ENCODE measurements around the gene TMEM131. TPM values are rescaled to one million over a fixed set of nuclear protein-coding genes. Genes with fewer than 3 reads are reported as not detected.

TMEM131 gene
- total RNA-seq, 1 donor from 2014 or later: 35.3 TPM

GRCh38 chr2:97774425-97774824 lies 221.3 kb downstream of the TMEM131 start:
- Mint-ChIP-seq H3K9me3 (ENCODE audit: unreplicated experiment) (no peaks in the 10 kb centered on the region), H3K36me3 (ENCODE audit: low read depth, unreplicated experiment) (peaks cover 16% of the 10 kb centered on the region), H3K27me3 (ENCODE audit: low read depth, unreplicated experiment) (no peaks in the 10 kb centered on the region), H3K4me1 (ENCODE audit: low read depth, unreplicated experiment) (no peaks in the 10 kb centered on the region), H3K27ac (ENCODE audit: unreplicated experiment) (no peak overlapping the region), H3K4me3 (ENCODE audit: unreplicated experiment) (no peak overlapping the region)
- Histone ChIP-seq H4K20me1 (ENCODE audit: insufficient read depth, low read length) (peaks cover 5% of the 10 kb centered on the region), H3K27ac (ENCODE audit: low read depth, low read length) (no peak overlapping the region), H3K9me3 (ENCODE audit: insufficient read depth, low read depth, low read length) (no peaks in the 10 kb centered on the region), H3K9ac (ENCODE audit: low read length) (no peak overlapping the region), H3K79me2 (ENCODE audit: insufficient read depth, low read length) (no peaks in the 10 kb centered on the region), H3K4me2 (ENCODE audit: low read length) (no peak overlapping the region), H3K36me3 (ENCODE audit: insufficient read depth, low read length) (peaks cover 5% of the 10 kb centered on the region), H3K27me3 (ENCODE audit: insufficient read depth, low read length) (no peaks in the 10 kb centered on the region), H3K4me3 (ENCODE audit: insufficient read depth, low read depth, low read length) (no peak overlapping the region), H2AFZ (ENCODE audit: low read depth, low read length) (no peak overlapping the region), H3K4me1 (ENCODE audit: insufficient read depth, low read length) (no peaks in the 10 kb centered on the region)
- DNase-seq (ENCODE audit: low read depth): no peak
- no peak for TF ChIP-seq EZH2 (IDR thresholded peaks at IDR 0.05; ENCODE audit: insufficient read depth, low read length)
- peak; percentile 50 for TF ChIP-seq CTCF (IDR thresholded peaks at IDR 0.05; ENCODE audit: insufficient read depth, low read depth, low read length)
- no peak for FAIRE-seq

- H3K79me2 ChIP-seq (ENCODE audit: insufficient read depth, low read length): no peaks in the 10 kb centered on the region
- H3K4me3 ChIP-seq (ENCODE audit: insufficient read depth, low read depth, low read length): no peak overlapping the region
- Mint-ChIP-seq H3K9me3 (ENCODE audit: unreplicated experiment) (no peaks in the 10 kb centered on the region), H3K36me3 (ENCODE audit: low read depth, unreplicated experiment) (peaks cover 15% of the 10 kb centered on the region), H3K27me3 (ENCODE audit: low read depth, unreplicated experiment) (no peaks in the 10 kb centered on the region), H3K27ac (ENCODE audit: unreplicated experiment) (no peak overlapping the region), H3K4me3 (ENCODE audit: unreplicated experiment) (no peak overlapping the region), H3K4me1 (ENCODE audit: low read depth, unreplicated experiment) (no peaks in the 10 kb centered on the region)
- FAIRE-seq (no peak), DNase-seq (ENCODE audit: low read depth) (no peak)
- no peak for TF ChIP-seq EZH2 (IDR thresholded peaks at IDR 0.05; ENCODE audit: insufficient read depth, low read length)
- TF ChIP-seq CTCF (IDR thresholded peaks at IDR 0.05; ENCODE audit: insufficient read depth, low read depth, low read length): no peak
- H3K4me1 ChIP-seq (ENCODE audit: insufficient read depth, low read length): peaks cover 2% of the 10 kb centered on the region
- no peak overlapping the region for H3K4me2 ChIP-seq (ENCODE audit: low read length)
- no peak overlapping the region for H2AFZ ChIP-seq (ENCODE audit: low read depth, low read length)
- H3K36me3 ChIP-seq (ENCODE audit: insufficient read depth, low read length): peaks cover 8% of the 10 kb centered on the region
- H3K27ac ChIP-seq (ENCODE audit: low read depth, low read length): no peak overlapping the region
- H3K9ac ChIP-seq (ENCODE audit: low read length): no peak overlapping the region
- no peaks in the 10 kb centered on the region for H4K20me1 ChIP-seq (ENCODE audit: insufficient read depth, low read length)
- H3K27me3 ChIP-seq (ENCODE audit: insufficient read depth, low read length): no peaks in the 10 kb centered on the region
- H3K9me3 ChIP-seq (ENCODE audit: insufficient read depth, low read depth, low read length): no peaks in the 10 kb centered on the region
These were observed 225.3 kb downstream of the TMEM131 start for GRCh38 chr2:97770445-97770844.

GRCh38 chr2:97769711-97770110 lies 226.0 kb downstream of the TMEM131 start:
- no peaks in the 10 kb centered on the region for H3K9me3 Mint-ChIP-seq (ENCODE audit: unreplicated experiment)
- no peak overlapping the region for H3K4me3 Mint-ChIP-seq (ENCODE audit: unreplicated experiment)
- H3K36me3 Mint-ChIP-seq (ENCODE audit: low read depth, unreplicated experiment): peaks cover 15% of the 10 kb centered on the region
- Histone ChIP-seq H3K9ac (ENCODE audit: low read length) (no peak overlapping the region), H3K27ac (ENCODE audit: low read depth, low read length) (no peak overlapping the region), H3K9me3 (ENCODE audit: insufficient read depth, low read depth, low read length) (no peaks in the 10 kb centered on the region), H3K79me2 (ENCODE audit: insufficient read depth, low read length) (no peaks in the 10 kb centered on the region), H3K4me1 (ENCODE audit: insufficient read depth, low read length) (peaks cover 2% of the 10 kb centered on the region), H3K36me3 (ENCODE audit: insufficient read depth, low read length) (peaks cover 8% of the 10 kb centered on the region), H4K20me1 (ENCODE audit: insufficient read depth, low read length) (no peaks in the 10 kb centered on the region), H3K27me3 (ENCODE audit: insufficient read depth, low read length) (no peaks in the 10 kb centered on the region), H2AFZ (ENCODE audit: low read depth, low read length) (no peak overlapping the region), H3K4me3 (ENCODE audit: insufficient read depth, low read depth, low read length) (no peak overlapping the region), H3K4me2 (ENCODE audit: low read length) (no peak overlapping the region)
- TF ChIP-seq EZH2 (IDR thresholded peaks at IDR 0.05; ENCODE audit: insufficient read depth, low read length) (no peak), CTCF (IDR thresholded peaks at IDR 0.05; ENCODE audit: insufficient read depth, low read depth, low read length) (no peak)
- H3K4me1 Mint-ChIP-seq (ENCODE audit: low read depth, unreplicated experiment): no peaks in the 10 kb centered on the region
- DNase-seq (ENCODE audit: low read depth): no peak
- no peak overlapping the region for H3K27ac Mint-ChIP-seq (ENCODE audit: unreplicated experiment)
- H3K27me3 Mint-ChIP-seq (ENCODE audit: low read depth, unreplicated experiment): no peaks in the 10 kb centered on the region
- FAIRE-seq: no peak

Measured in astrocyte (in vitro differentiated cells and primary cell).